H9 (cell line): ENCODE results near the gene NEDD4. TPM values are rescaled to one million over a fixed set of nuclear protein-coding genes. Genes with fewer than 3 reads are reported as not detected.

Source experiments
- DNase-seq: peaks from one replicate; pipeline ENCODE4 v3.0.0-alpha.2; 2017
- H2AFZ ChIP-seq: one replicate; pipeline ENCODE4 v1.6.1; 2013; ENCODE audit warnings: mild to moderate bottlenecking, low read length, control low read depth, moderate library complexity
- H2AK5ac ChIP-seq: 2 replicates; pipeline ENCODE4 v1.6.1; 2013; ENCODE audit warnings: low read length, control low read depth, mixed read lengths; ENCODE audit not compliant: insufficient read length
- H2BK120ac ChIP-seq: one replicate; pipeline ENCODE4 v1.6.1; 2013; ENCODE audit warnings: low read depth, mild to moderate bottlenecking, low read length, control low read depth, inconsistent platforms; ENCODE audit not compliant: poor library complexity, severe bottlenecking
- H2BK12ac ChIP-seq: 2 replicates; pipeline ENCODE4 v1.6.1; 2013; ENCODE audit warnings: low read length, control low read depth, mixed read lengths, low read depth; ENCODE audit not compliant: insufficient read length
- H2BK15ac ChIP-seq: 2 replicates; pipeline ENCODE4 v1.6.1; 2013; ENCODE audit warnings: low read depth, low read length, control low read depth
- H2BK20ac ChIP-seq: one replicate; pipeline ENCODE4 v1.6.1; 2013; ENCODE audit warnings: low read depth, mild to moderate bottlenecking, low read length, control low read depth, inconsistent platforms; ENCODE audit not compliant: poor library complexity, severe bottlenecking
- H2BK5ac ChIP-seq: 2 replicates; pipeline ENCODE4 v1.6.1; 2013; ENCODE audit warnings: low read length, control low read depth, mixed read lengths; ENCODE audit not compliant: insufficient read length
- H3K14ac ChIP-seq: 2 replicates; pipeline ENCODE4 v1.6.1; 2013; ENCODE audit warnings: low read length, control low read depth; ENCODE audit not compliant: insufficient read depth
- H3K18ac ChIP-seq: 2 replicates; pipeline ENCODE4 v1.6.1; 2013; ENCODE audit warnings: low read depth, mild to moderate bottlenecking, mixed read lengths, low read length, control low read depth; ENCODE audit not compliant: insufficient read length
- H3K23ac ChIP-seq: 2 replicates; pipeline ENCODE4 v1.6.1; 2013; ENCODE audit warnings: low read length, control low read depth, mixed read lengths, low read depth; ENCODE audit not compliant: insufficient read length
- H3K23me2 ChIP-seq: 2 replicates; pipeline ENCODE4 v1.6.1; 2013; ENCODE audit warnings: low read depth, mild to moderate bottlenecking, mixed read lengths, low read length, control low read depth; ENCODE audit not compliant: insufficient read length, poor library complexity, severe bottlenecking
- H3K27ac ChIP-seq: 2 replicates; pipeline ENCODE4 v1.5.1; 2013; ENCODE audit warnings: low read length, control low read depth, mixed read lengths, low read depth; ENCODE audit not compliant: insufficient read length
- H3K27me3 ChIP-seq: 2 replicates; pipeline ENCODE4 v1.6.1; 2013; ENCODE audit warnings: low read length, control low read depth, inconsistent platforms; ENCODE audit not compliant: insufficient read depth
- H3K4ac ChIP-seq: 2 replicates; pipeline ENCODE4 v1.6.1; 2013; ENCODE audit warnings: low read depth, mild to moderate bottlenecking, control low read depth, inconsistent platforms, low read length, moderate library complexity
- H3K4me1 ChIP-seq: 2 replicates; pipeline ENCODE4 v1.6.1; 2013; ENCODE audit warnings: low read length, control low read depth, inconsistent platforms; ENCODE audit not compliant: insufficient read depth
- H3K4me2 ChIP-seq: 2 replicates; pipeline ENCODE4 v1.6.1; 2013; ENCODE audit warnings: low read length, control low read depth, mixed read lengths; ENCODE audit not compliant: insufficient read length, insufficient read depth
- H3K56ac ChIP-seq: 2 replicates; pipeline ENCODE4 v1.6.1; 2013; ENCODE audit warnings: low read depth, mild to moderate bottlenecking, mixed read lengths, low read length, control low read depth; ENCODE audit not compliant: insufficient read length
- H3K79me1 ChIP-seq: 2 replicates; pipeline ENCODE4 v1.6.1; 2013; ENCODE audit warnings: low read depth, mild to moderate bottlenecking, moderate library complexity, low read length, control low read depth, inconsistent platforms; ENCODE audit not compliant: insufficient read depth, poor library complexity, severe bottlenecking
- H3K79me2 ChIP-seq: 2 replicates; pipeline ENCODE4 v1.6.1; 2013; ENCODE audit warnings: low read length, control low read depth, inconsistent platforms; ENCODE audit not compliant: insufficient read depth
- H3K9ac ChIP-seq: 2 replicates; pipeline ENCODE4 v1.6.1; 2013; ENCODE audit warnings: low read length, control low read depth, mixed read lengths; ENCODE audit not compliant: insufficient read length; ENCODE audit errors: extremely low read depth
- H3K9me3 ChIP-seq: one replicate; pipeline ENCODE4 v1.6.1; 2013; ENCODE audit warnings: low read depth, low read length, inconsistent platforms; ENCODE audit not compliant: control insufficient read depth
- H3T11ph ChIP-seq: one replicate; pipeline ENCODE4 v1.6.1; 2013; ENCODE audit warnings: mild to moderate bottlenecking, low read length, control low read depth, inconsistent platforms
- H4K20me1 ChIP-seq: one replicate; pipeline ENCODE4 v1.6.1; 2013; ENCODE audit not compliant: control insufficient read depth, insufficient read length, insufficient read depth
- H4K5ac ChIP-seq: 2 replicates; pipeline ENCODE4 v1.6.1; 2013; ENCODE audit warnings: low read depth, mild to moderate bottlenecking, mixed read lengths, low read length, control low read depth; ENCODE audit not compliant: insufficient read length
- H4K8ac ChIP-seq: replicated peaks from 2 replicates; pipeline ENCODE4 v1.6.1; 2013; ENCODE audit warnings: low read length, control low read depth, mixed read lengths, low read depth; ENCODE audit not compliant: insufficient read length
- H4K91ac ChIP-seq: 2 replicates; pipeline ENCODE4 v1.6.1; 2013; ENCODE audit warnings: low read depth, mild to moderate bottlenecking, moderate library complexity, mixed read lengths, low read length, control low read depth; ENCODE audit not compliant: insufficient read length
- H3K27ac Mint-ChIP-seq, 3 experiments: 2 replicates in 2 of 3; 3 replicates in 1 of 3; pipeline ENCODE4 v1.8.0; 2020 to 2021; ENCODE audit warnings: mixed read lengths in 3 of 3, mild to moderate bottlenecking in 1 of 3, moderate library complexity in 1 of 3
- H3K27me3 Mint-ChIP-seq: 2 replicates; pipeline ENCODE4 v1.8.0; 2021; ENCODE audit warnings: low read depth, mild to moderate bottlenecking, moderate library complexity, mixed read lengths
- H3K36me3 Mint-ChIP-seq, 3 experiments: 2 replicates in 2 of 3; 3 replicates in 1 of 3; pipeline ENCODE4 v1.8.0; 2020 to 2021; ENCODE audit warnings: low read depth in 3 of 3, mixed read lengths in 3 of 3; ENCODE audit not compliant: insufficient read depth in 1 of 3
- H3K4me1 Mint-ChIP-seq, 2 experiments: 2 replicates each; pipeline ENCODE4 v1.8.0; 2020; ENCODE audit warnings: mixed read lengths in 2 of 2
- H3K4me3 Mint-ChIP-seq, 2 experiments: 2 replicates in 1 of 2; 3 replicates in 1 of 2; pipeline ENCODE4 v1.8.0; 2020 to 2021; ENCODE audit warnings: mild to moderate bottlenecking in 2 of 2, mixed read lengths in 2 of 2, moderate library complexity in 1 of 2
- H3K9me3 Mint-ChIP-seq, 2 experiments: 2 replicates in 1 of 2; 3 replicates in 1 of 2; pipeline ENCODE4 v1.8.0; 2020; ENCODE audit warnings: mild to moderate bottlenecking in 2 of 2, mixed read lengths in 2 of 2, moderate library complexity in 1 of 2
- WGBS: extraction: QIAGEN DNeasy Blood & Tissue Kit; methylation state at CpG from one replicate; pipeline ENCODE4 v1.1.7; 2013; ENCODE audit warnings: missing lambda C conversion rate, low lambda C conversion rate, mixed read lengths; ENCODE audit not compliant: insufficient read length; ENCODE audit errors: extremely low coverage; 5-methylcytosine and 5-hydroxymethylcytosine counted together
- total RNA-seq: library from RNA; stranded (reverse); gene quantifications from 2 replicates; pipeline ENCODE4 v1.2.1, GENCODE V29; 2021
- TF ChIP-seq, protein P1 (sequence below): fragments of 200-600 bp; sonication (generic); conservative IDR thresholded peaks from 3 replicates; pipeline ENCODE4 v1.8.0; 2021; ENCODE audit warnings: antibody characterized with exemption, mild to moderate bottlenecking

The NEDD4 gene
- total RNA-seq, 1 experiment from 2014 or later = 9.6 TPM

GRCh38 chr15:55928955-55929354 is 64.5 kb downstream of the NEDD4 start:
- no peak overlapping the region for H4K91ac ChIP-seq
- H3K27me3 ChIP-seq = no peaks in the 10 kb centered on the region
- no peak overlapping the region for H3K14ac ChIP-seq
- Mint-ChIP-seq H3K36me3 (peaks cover 0 to 9% (median 6%) of the 10 kb centered on the region in 3 experiments; a peak in 3 of 7 replicates), H3K4me3 (no peak overlapping the region), H3K4me1 (no peaks in the 10 kb centered on the region), H3K27ac (no peak overlapping the region), H3K9me3 (peaks cover 13 to 17% of the 10 kb centered on the region in 2 experiments), H3K27me3 (no peaks in the 10 kb centered on the region)
- H3K27ac ChIP-seq = no peak overlapping the region
- H3K4me1 ChIP-seq = no peaks in the 10 kb centered on the region
- no peak overlapping the region for H2AK5ac ChIP-seq
- H2BK20ac ChIP-seq = no peak overlapping the region
- no peaks in the 10 kb centered on the region for H4K20me1 ChIP-seq
- no peak overlapping the region for H2BK15ac ChIP-seq
- TF ChIP-seq, protein P1, sequence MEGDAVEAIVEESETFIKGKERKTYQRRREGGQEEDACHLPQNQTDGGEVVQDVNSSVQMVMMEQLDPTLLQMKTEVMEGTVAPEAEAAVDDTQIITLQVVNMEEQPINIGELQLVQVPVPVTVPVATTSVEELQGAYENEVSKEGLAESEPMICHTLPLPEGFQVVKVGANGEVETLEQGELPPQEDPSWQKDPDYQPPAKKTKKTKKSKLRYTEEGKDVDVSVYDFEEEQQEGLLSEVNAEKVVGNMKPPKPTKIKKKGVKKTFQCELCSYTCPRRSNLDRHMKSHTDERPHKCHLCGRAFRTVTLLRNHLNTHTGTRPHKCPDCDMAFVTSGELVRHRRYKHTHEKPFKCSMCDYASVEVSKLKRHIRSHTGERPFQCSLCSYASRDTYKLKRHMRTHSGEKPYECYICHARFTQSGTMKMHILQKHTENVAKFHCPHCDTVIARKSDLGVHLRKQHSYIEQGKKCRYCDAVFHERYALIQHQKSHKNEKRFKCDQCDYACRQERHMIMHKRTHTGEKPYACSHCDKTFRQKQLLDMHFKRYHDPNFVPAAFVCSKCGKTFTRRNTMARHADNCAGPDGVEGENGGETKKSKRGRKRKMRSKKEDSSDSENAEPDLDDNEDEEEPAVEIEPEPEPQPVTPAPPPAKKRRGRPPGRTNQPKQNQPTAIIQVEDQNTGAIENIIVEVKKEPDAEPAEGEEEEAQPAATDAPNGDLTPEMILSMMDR = no peak
- no peak overlapping the region for H2AFZ ChIP-seq
- H3K79me2 ChIP-seq = no peaks in the 10 kb centered on the region
- H3K23me2 ChIP-seq = no peaks in the 10 kb centered on the region
- H4K5ac ChIP-seq = no peak overlapping the region
- DNase-seq = no peak
- H2BK5ac ChIP-seq = no peak overlapping the region
- no peak overlapping the region for H3K23ac ChIP-seq
- no peak overlapping the region for H3T11ph ChIP-seq
- no CpG with 5 or more reads among the region's 4 CpGs for WGBS
- no peak overlapping the region for H3K18ac ChIP-seq
- H4K8ac ChIP-seq = no peak overlapping the region
- no peak overlapping the region for H3K4me2 ChIP-seq
- no peak overlapping the region for H2BK120ac ChIP-seq
- no peaks in the 10 kb centered on the region for H3K79me1 ChIP-seq
- H2BK12ac ChIP-seq = no peak overlapping the region
- no peak overlapping the region for H3K9ac ChIP-seq
- no peak overlapping the region for H3K4ac ChIP-seq
- no peaks in the 10 kb centered on the region for H3K9me3 ChIP-seq
- H3K56ac ChIP-seq = no peak overlapping the region
